Activated CD4-positive, alpha-beta T cell treated with anti-CD3 and anti-CD28 coated beads for 36 hours (primary cell): ENCODE data around the gene NSD1. TPM values are rescaled to one million over a fixed set of nuclear protein-coding genes. Genes with fewer than 3 reads are reported as not detected.

ENCODE experiments used
- ATAC-seq: fragments of 200-7000 bp; cut with Tn5 transposase; one replicate; pipeline ENCODE4 v1.10.0; 2021; ENCODE audit warnings: mild to moderate bottlenecking, moderate library complexity
- CTCF ChIA-PET: fragments of 350-600 bp; sonication (Branson Sonifier 250); formaldehyde crosslinking; loops from one replicate; lab custom pipeline; 2021; ENCODE audit warnings: antibody characterized with exemption; lab: Charles Lee
- POLR2A ChIA-PET: fragments of 350-600 bp; sonication (Branson Sonifier 250); formaldehyde crosslinking; loops from one replicate; lab custom pipeline; 2021; ENCODE audit warnings: antibody characterized with exemption, inconsistent platforms; lab: Charles Lee
- DNase-seq: peaks from one replicate; pipeline ENCODE4 v3.0.0-alpha.2; 2020
- H3K27ac Mint-ChIP-seq: one replicate; pipeline ENCODE4 v1.8.0; 2021; ENCODE audit warnings: mixed read lengths
- H3K27me3 Mint-ChIP-seq: one replicate; pipeline ENCODE4 v1.8.0; 2021; ENCODE audit warnings: mixed read lengths
- H3K36me3 Mint-ChIP-seq: one replicate; pipeline ENCODE4 v1.8.0; 2021; ENCODE audit warnings: low read depth, mixed read lengths
- H3K4me1 Mint-ChIP-seq: one replicate; pipeline ENCODE4 v1.8.0; 2021; ENCODE audit warnings: mixed read lengths
- H3K4me3 Mint-ChIP-seq: one replicate; pipeline ENCODE4 v1.8.0; 2021; ENCODE audit warnings: mild to moderate bottlenecking, moderate library complexity, mixed read lengths
- H3K9me3 Mint-ChIP-seq: one replicate; pipeline ENCODE4 v1.8.0; 2021; ENCODE audit warnings: low read depth, mixed read lengths
- intact Hi-C, 2 experiments: fragments of 100-400 bp; cut with DNase I in 1 of 2; cut with micrococcal nuclease in 1 of 2; formaldehyde crosslinking; loops; one replicate each; pipeline versions ENCODE4 v1.14.2 to v1.15.1; 2022 to 2024; cut with DNase I, micrococcal nuclease
- total RNA-seq, 2 experiments: library from RNA; stranded (reverse); gene quantifications; one replicate each; pipeline ENCODE4 v1.2.3, GENCODE V29; 2021

Gene NSD1
- total RNA-seq, 2 experiments from 2014 or later = 65.6 to 68.2 TPM

DNA sequence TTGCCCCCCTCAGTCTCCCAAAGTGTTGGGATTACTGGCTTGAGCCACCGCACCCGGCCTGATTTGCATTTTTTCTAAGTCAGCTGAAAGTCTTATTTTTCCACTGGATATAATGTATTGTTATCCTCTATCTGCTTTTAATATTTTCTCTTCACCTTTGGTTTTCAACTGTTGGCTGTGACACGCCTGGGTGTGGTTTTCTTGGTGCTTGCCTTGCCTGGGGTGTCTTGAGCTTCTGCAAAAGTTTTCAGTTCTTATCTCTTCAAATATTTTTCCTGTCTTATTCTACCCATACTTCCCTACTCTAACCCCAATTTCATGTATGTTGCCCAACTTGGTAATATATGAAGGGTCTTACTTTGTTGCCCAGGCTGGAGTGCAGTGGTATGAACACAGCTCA is 182.4 kb downstream of the NSD1 start:
- Mint-ChIP-seq H3K4me1 (peaks cover 27% of the 10 kb centered on the region), H3K4me3 (no peak overlapping the region), H3K36me3 (peaks cover 7% of the 10 kb centered on the region), H3K9me3 (peaks cover 2% of the 10 kb centered on the region), H3K27me3 (no peaks in the 10 kb centered on the region), H3K27ac (no peak overlapping the region)
- intact Hi-C loops = loop anchor here in 1 of 2 experiments (5.0 to 10.0 kb wide), 3 partner anchors 69 to 279 kb away; partner anchors contain the start of genes PFN3, SLC34A1 and TMED9
- ChIA-PET POLR2A (interaction anchor here (1.0 kb wide), 1 partner anchor 130 kb away, joined by 6 read pairs; the partner anchor contains the start of gene PRR7), CTCF (interaction anchor here (0.5 to 4.5 kb wide), 6 partner anchors 9 to 139 kb away, joined by 3 to 18 read pairs (median 4); no protein-coding TSS in a partner anchor)
- no peak for DNase-seq
- ATAC-seq = no peak

DNA sequence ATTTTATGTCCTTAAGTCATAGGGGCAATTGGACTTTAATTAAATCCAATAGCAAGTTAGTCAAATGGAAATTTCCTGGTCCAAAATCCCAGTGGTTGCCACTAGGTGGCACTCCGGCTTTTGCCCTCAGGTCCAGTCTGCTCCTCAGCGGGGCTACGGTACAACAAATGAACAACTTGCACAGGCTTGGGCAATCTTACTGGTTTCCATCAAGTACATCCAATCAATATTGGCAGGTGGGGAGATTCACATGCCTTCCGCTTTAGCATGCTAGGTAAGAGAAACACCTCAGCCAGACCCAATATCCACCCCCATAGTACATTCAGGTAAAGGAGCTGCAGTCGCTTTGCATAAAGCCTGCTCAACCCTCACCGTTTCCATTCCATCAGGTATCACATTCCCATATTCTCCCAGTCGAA is 184.4 kb downstream of the NSD1 start:
- intact Hi-C loops = loop anchor here (1.0 to 10.0 kb wide), 7 partner anchors 19 to 277 kb away; partner anchors contain the start of genes PFN3 (in 1 of the 2), SLC34A1 (in 1 of the 2) and TMED9 (in 1 of the 2)
- no peak overlapping the region for H3K27ac Mint-ChIP-seq
- H3K4me3 Mint-ChIP-seq = no peak overlapping the region
- no peaks in the 10 kb centered on the region for H3K27me3 Mint-ChIP-seq
- DNase-seq (peak; percentile 87), ATAC-seq (peak; percentile 75)
- POLR2A ChIA-PET = interaction anchor here (0.6 to 0.9 kb wide), 2 partner anchors 10 to 27 kb away, joined by 4 to 6 read pairs; no protein-coding TSS in a partner anchor
- CTCF ChIA-PET = interaction anchor here (0.7 to 4.5 kb wide), 27 partner anchors 8 to 376 kb away, joined by 3 to 20 read pairs (median 4); no protein-coding TSS in a partner anchor
- H3K9me3 Mint-ChIP-seq = peaks cover 2% of the 10 kb centered on the region
- peaks cover 19% of the 10 kb centered on the region for H3K4me1 Mint-ChIP-seq
- peaks cover 10% of the 10 kb centered on the region for H3K36me3 Mint-ChIP-seq

DNA sequence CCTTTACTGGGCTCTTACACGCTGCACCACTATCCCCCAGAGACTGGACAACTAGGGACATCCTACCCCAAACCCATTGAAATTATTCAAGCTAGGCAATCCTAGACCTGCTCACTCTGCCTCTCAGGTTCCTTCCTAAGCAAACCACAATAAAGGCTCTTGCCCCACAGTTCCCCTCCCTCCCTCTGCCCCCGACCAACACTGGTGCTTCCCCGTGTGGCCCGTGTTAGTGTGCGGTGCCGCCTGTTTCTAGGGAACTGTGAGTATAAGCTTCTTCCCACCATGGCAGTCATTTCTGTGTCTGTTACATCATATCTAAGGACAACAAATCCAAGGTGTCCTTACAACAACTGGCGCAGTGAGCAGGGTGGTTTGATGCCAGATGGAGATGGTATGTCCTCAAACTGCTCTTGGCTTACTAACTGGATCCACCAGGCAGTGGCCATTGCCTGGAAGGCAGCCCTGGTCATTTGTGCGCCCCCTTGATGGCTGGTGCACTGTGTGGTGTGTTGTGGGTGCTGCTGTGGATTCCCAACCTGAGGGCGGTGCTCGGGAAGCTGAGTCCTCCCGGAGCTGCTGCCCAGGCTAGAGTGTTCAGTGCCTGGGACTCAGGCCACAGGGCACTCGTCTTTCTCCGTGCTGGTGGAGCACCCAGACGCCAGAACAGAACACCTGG is 186.5 kb downstream of the NSD1 start:
- no peak overlapping the region for H3K27ac Mint-ChIP-seq
- ChIA-PET POLR2A (no interaction called here), CTCF (interaction anchor here (0.7 to 4.5 kb wide), 15 partner anchors 8 to 210 kb away, joined by 3 to 20 read pairs (median 7); no protein-coding TSS in a partner anchor)
- peaks cover 10% of the 10 kb centered on the region for H3K36me3 Mint-ChIP-seq
- H3K4me3 Mint-ChIP-seq = no peak overlapping the region
- no peaks in the 10 kb centered on the region for H3K27me3 Mint-ChIP-seq
- intact Hi-C loops = loop anchor here in 1 of 2 experiments (2.0 to 10.0 kb wide), 4 partner anchors 17 to 275 kb away; partner anchors contain the start of genes PFN3, SLC34A1 and TMED9
- DNase-seq (peak; percentile 51), ATAC-seq (peak; percentile 53)
- H3K9me3 Mint-ChIP-seq = peaks cover 2% of the 10 kb centered on the region
- peaks cover 17% of the 10 kb centered on the region for H3K4me1 Mint-ChIP-seq

DNA sequence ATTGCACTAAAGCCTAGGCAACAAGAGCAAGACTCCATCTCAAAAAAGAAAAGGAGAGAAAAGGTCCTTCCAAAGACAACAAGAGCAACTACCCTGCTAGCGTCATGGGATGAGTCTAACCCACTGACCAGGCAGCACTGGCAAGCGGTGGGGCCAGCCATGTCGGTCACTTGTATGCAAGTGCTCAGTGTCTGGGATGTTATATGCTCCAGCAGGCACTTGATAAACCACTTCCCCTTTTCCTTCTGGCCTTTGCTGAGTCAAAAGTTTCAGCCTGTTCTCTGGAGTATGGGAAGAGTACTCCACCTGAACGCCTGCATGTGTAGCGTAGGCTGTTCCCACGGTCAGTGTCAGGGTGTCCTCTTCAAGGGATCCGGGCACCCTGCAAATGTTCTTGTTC is 187.3 kb downstream of the NSD1 start:
- H3K4me3 Mint-ChIP-seq = no peak overlapping the region
- H3K27me3 Mint-ChIP-seq = no peaks in the 10 kb centered on the region
- no peak overlapping the region for H3K27ac Mint-ChIP-seq
- peaks cover 2% of the 10 kb centered on the region for H3K9me3 Mint-ChIP-seq
- ChIA-PET POLR2A (no interaction called here), CTCF (no interaction called here)
- H3K4me1 Mint-ChIP-seq = peaks cover 17% of the 10 kb centered on the region
- H3K36me3 Mint-ChIP-seq = peaks cover 10% of the 10 kb centered on the region
- DNase-seq = no peak
- ATAC-seq = no peak
- intact Hi-C loops = no loop called here

DNA sequence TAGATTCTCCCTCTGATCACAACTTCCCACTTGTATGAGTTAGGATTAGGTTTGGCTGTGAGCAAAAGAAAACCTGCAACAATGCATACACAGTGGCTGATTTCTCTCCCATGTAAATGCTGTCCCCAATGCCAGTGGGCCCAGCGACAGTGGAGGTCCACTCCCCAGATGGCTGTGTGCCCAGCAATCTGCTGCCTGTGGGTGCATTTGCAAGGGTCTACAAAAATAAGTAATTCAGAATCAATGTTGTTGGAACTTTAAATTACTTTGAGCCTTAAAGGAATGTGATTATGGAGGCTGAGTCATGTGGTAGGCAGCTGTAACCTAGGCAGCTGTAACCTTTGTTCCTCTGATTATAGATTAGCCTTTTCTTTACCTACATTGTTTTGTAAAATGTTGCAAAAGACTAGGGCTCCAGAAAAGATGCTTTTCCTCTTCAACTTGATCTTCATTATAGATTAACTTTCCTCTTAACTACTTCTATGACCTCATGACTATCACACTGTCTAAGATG is 192.4 kb downstream of the NSD1 start:
- no peak overlapping the region for H3K4me3 Mint-ChIP-seq
- POLR2A ChIA-PET = no interaction called here
- ATAC-seq (no peak), DNase-seq (no peak)
- no peaks in the 10 kb centered on the region for H3K27me3 Mint-ChIP-seq
- H3K9me3 Mint-ChIP-seq = no peaks in the 10 kb centered on the region
- CTCF ChIA-PET = interaction anchor here (0.7 to 1.6 kb wide), 2 partner anchors 10 to 13 kb away, joined by 4 read pairs; no protein-coding TSS in a partner anchor
- peaks cover 9% of the 10 kb centered on the region for H3K4me1 Mint-ChIP-seq
- H3K36me3 Mint-ChIP-seq = peaks cover 6% of the 10 kb centered on the region
- no peak overlapping the region for H3K27ac Mint-ChIP-seq
- intact Hi-C loops = no loop called here

DNA sequence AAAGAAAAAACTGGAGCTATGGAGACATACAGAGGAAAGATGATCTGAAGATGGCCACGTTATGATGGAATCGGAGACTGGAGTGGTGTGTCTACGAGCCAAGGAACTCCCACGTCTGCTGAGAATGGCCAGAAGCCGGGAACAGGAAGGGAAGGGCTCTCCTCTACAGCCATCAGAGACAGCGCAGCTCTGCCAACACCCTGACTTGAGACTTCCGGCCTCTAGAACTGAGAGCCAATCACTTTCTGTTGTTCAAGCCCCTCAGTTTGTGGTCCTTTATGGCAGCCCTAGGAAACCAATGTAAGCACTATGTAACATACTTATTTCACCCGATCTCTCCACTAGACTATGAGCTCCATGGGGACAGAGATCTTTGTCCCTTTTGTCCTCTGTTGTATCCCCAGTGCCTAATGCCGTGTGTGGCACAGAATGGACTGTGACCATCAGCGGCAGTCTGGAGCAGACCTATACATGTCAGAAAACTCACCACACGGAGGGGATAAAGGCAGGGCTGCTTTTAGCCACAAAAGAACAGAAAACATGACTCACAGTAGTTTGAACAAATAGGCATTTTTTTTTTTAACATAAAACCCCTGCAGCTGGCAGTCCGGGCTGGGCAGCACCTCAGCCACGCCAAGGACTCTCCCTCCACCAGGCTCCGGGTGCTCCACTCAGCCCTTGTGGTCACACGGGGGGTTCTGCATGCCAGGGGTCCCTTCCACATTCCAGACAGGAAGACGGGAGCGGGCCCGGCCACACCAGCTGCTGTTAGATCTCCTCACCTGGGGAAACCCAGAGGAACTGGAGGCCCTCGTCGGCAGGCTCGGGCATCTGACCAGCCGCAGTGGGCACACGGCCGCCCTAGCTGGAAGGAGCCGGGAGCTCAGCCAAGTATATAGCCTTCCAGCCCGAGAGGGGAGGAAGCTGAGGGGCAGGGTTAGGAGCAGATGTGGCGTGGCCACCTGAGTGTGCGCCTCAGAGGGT is 194.3 kb downstream of the NSD1 start:
- peaks cover 13% of the 10 kb centered on the region for H3K36me3 Mint-ChIP-seq
- ATAC-seq (peak; percentile 73), DNase-seq (no peak)
- peaks cover 9% of the 10 kb centered on the region for H3K4me1 Mint-ChIP-seq
- no peaks in the 10 kb centered on the region for H3K27me3 Mint-ChIP-seq
- H3K27ac Mint-ChIP-seq = no peak overlapping the region
- H3K9me3 Mint-ChIP-seq = no peaks in the 10 kb centered on the region
- peak overlapping the region; percentile 28 for H3K4me3 Mint-ChIP-seq
- intact Hi-C loops = no loop called here
- CTCF ChIA-PET = interaction anchor here (0.8 to 2.0 kb wide), 6 partner anchors 8 to 26 kb away, joined by 3 to 9 read pairs (median 5); no protein-coding TSS in a partner anchor
- POLR2A ChIA-PET = no interaction called here

DNA sequence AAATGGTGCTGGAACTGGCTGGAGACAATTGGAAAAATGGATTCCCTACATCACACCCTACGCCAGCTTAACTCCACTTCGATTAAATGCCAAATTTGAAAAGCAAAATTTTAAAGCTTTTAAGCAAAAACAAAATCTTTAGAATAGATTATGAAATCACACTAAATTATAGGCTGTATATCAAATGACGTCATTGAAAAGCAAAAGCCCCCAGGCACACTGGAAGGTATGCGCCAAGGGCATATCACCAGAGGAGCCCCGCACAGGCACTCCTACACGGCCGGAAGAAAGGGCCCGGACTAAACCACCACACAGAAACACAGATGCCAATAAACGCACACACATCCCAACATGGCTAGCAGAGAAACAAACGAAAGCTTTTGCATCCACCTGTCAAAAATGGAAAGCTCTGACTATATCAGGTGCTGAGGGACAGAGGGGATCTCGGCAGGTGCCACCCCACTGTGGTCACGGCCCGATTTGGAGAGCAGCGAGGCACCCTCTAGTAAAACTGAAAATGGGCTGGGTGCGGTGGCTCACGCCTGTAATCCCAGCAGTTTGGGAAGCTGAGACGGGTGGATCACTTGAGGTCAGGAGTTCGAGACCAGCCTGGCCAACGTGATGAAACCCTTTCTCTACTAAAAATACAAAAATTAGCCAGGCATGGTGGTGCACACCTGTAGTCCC is 195.1 kb downstream of the NSD1 start:
- Mint-ChIP-seq H3K4me1 (peaks cover 9% of the 10 kb centered on the region), H3K4me3 (no peak overlapping the region), H3K27me3 (no peaks in the 10 kb centered on the region), H3K36me3 (peaks cover 18% of the 10 kb centered on the region), H3K9me3 (no peaks in the 10 kb centered on the region), H3K27ac (no peak overlapping the region)
- ChIA-PET CTCF (interaction anchor here (0.8 to 2.0 kb wide), 4 partner anchors 9 to 27 kb away, joined by 3 to 5 read pairs (median 5); no protein-coding TSS in a partner anchor), POLR2A (no interaction called here)
- DNase-seq (no peak), ATAC-seq (no peak)
- intact Hi-C loops = no loop called here

DNA sequence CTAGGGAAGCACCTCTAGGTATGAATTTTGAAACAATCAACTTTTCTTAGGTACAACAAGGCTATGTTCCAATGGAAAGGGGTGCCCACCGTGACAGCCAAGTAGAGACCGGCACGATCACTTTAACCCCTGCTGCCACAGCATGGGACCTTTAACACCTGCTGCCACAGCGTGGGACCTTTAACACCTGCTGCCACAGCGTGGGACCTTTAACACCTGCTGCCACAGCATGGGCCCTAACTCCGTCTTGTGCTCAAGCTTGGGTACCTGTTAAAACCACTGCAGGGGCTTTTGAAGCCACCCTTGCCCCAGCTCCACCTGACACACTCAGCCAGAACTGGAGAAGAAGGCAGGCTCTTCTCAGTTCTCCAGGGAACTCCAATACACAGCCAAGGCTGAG is 196.3 kb downstream of the NSD1 start:
- ChIA-PET CTCF (no interaction called here), POLR2A (interaction anchor here (0.7 kb wide), 1 partner anchor 119 kb away, joined by 7 read pairs; no protein-coding TSS in a partner anchor)
- Mint-ChIP-seq H3K4me1 (peaks cover 7% of the 10 kb centered on the region), H3K9me3 (no peaks in the 10 kb centered on the region), H3K27ac (no peak overlapping the region), H3K27me3 (no peaks in the 10 kb centered on the region), H3K4me3 (no peak overlapping the region), H3K36me3 (peaks cover 25% of the 10 kb centered on the region)
- DNase-seq (no peak), ATAC-seq (no peak)
- intact Hi-C loops = no loop called here

DNA sequence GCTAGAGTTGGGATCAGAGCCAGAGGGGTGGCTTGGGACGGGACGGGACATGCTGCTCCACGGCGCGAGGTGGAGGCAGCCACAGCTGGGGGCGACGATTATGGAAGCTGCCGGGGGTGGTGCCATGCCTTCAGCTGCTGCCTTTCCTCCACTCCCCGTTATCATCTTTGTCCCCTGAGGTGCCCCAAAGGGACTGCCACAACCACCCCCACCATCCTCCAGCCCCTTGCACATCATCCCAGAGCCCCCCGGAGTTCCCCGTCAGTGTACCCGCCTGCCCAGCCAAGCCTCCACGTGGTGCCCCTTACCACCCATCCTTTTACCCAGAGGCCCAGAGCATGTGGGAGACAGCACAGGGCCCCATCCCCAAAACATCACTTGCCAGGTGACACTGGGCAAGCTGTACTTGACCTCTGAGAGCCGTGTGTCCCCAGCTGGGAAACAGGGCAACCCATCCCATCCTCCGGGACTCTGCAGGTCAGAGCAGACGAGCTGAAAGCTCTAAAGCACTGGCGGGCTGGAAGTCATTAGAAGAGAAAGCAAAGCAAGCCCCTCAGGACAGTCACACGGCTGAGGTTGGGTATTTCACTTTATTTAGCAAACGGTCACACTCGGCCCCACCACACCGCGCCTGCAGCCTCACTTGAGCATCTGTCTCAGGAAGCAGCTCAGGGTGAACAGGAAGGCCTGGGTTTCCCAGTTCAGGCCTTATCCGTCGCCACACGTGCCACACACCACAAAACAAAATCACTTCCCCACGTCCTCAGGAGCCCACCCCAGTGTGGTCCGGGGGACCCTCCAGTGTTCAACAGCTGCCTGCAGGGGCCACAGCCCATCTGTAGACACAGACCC is 197.6 kb downstream of the NSD1 start:
- H3K9me3 Mint-ChIP-seq = no peaks in the 10 kb centered on the region
- H3K27me3 Mint-ChIP-seq = no peaks in the 10 kb centered on the region
- intact Hi-C loops = no loop called here
- peaks cover 7% of the 10 kb centered on the region for H3K4me1 Mint-ChIP-seq
- no peak overlapping the region for H3K4me3 Mint-ChIP-seq
- H3K27ac Mint-ChIP-seq = no peak overlapping the region
- DNase-seq (no peak), ATAC-seq (no peak)
- peaks cover 37% of the 10 kb centered on the region for H3K36me3 Mint-ChIP-seq
- ChIA-PET POLR2A (no interaction called here), CTCF (interaction anchor here (1.0 kb wide), 1 partner anchor 71 kb away, joined by 3 read pairs; no protein-coding TSS in a partner anchor)
